Measurements from ENCODE around the gene MIB2. TPM values are rescaled to one million over a fixed set of nuclear protein-coding genes. Genes with fewer than 3 reads are reported as not detected.

MIB2 gene
- total RNA-seq, 1 experiment from 2014 or later: 32.4 TPM

DNA sequence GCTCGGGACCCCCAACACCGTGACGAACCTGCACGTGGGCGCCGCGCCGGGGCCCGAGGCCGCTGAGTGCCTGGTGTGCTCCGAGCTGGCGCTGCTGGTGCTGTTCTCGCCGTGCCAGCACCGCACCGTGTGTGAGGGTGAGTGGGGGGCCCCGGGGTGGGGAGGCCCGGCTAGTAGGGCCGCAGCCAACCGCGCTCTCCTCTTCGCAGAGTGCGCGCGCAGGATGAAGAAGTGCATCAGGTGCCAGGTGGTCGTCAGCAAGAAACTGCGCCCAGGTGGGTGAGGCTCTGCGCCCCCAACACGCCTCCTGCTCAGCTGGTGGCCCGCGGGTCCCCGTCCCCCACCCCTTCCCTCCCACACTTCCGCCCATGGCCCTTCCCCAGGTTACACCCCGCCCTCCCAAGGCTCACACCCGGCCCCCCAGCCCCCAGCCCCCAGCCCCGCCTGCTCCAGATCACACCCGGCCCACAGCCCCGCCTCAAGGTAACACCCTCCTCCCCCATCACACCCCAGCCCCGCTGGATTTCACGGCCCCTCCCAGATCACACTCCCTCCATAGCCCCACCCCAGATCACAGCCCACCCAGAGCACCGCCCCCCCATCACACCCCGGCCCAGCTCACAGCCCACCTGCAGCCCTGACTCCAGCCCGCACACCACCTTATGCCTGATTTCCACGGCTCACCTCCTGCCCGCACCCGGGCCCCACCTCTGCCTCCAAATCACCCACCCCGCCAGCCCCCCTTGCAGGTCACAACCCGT is 14.3 kb downstream of the MIB2 start:
- H3K27me3 Mint-ChIP-seq (ENCODE audit: insufficient read depth, unreplicated experiment): no peaks in the 10 kb centered on the region
- H3K4me1 Mint-ChIP-seq (ENCODE audit: low read depth, unreplicated experiment): no peaks in the 10 kb centered on the region
- no peaks in the 10 kb centered on the region for H3K9me3 ChIP-seq
- H3K36me3 Mint-ChIP-seq (ENCODE audit: insufficient read depth, unreplicated experiment): peaks cover 13% of the 10 kb centered on the region
- no peak overlapping the region for H3K4me3 ChIP-seq (ENCODE audit: low read depth, low read length)
- no TSS peak for BruUV-seq (replicated peaks)
- H3K9me3 Mint-ChIP-seq (ENCODE audit: unreplicated experiment): no peaks in the 10 kb centered on the region
- no peak for DNase-seq
- no peaks in the 10 kb centered on the region for H3K36me3 ChIP-seq (ENCODE audit: control insufficient read depth, insufficient read depth, low read length)
- CTCF ChIA-PET: no interaction called here
- no peak overlapping the region for H3K4me3 Mint-ChIP-seq (ENCODE audit: unreplicated experiment)
- TF ChIP-seq CTCF (IDR thresholded peaks at IDR 0.05; ENCODE audit: insufficient read depth in 1 of 2, low read depth in 1 of 2, low read length in 1 of 2, severe bottlenecking in 1 of 2, unreplicated experiment in 1 of 2): no peak
- H3K27ac Mint-ChIP-seq (ENCODE audit: unreplicated experiment): no peak overlapping the region
- no peaks in the 10 kb centered on the region for H3K4me1 ChIP-seq
- POLR2A ChIA-PET: no interaction called here
- no peaks in the 10 kb centered on the region for H3K27me3 ChIP-seq (replicated peaks; ENCODE audit: control insufficient read depth, insufficient read depth, low read length)
- intact Hi-C loops (cut with micrococcal nuclease; ENCODE audit: unreplicated experiment): no loop called here

GRCh38 chr1:1630191-1630964 is 15.1 kb downstream of the MIB2 start:
- TF ChIP-seq CTCF (IDR thresholded peaks at IDR 0.05; ENCODE audit: insufficient read depth in 1 of 2, low read depth in 1 of 2, low read length in 1 of 2, severe bottlenecking in 1 of 2, unreplicated experiment in 1 of 2): no peak
- H3K36me3 Mint-ChIP-seq (ENCODE audit: insufficient read depth, unreplicated experiment): peaks cover 6% of the 10 kb centered on the region
- H3K9me3 Mint-ChIP-seq (ENCODE audit: unreplicated experiment): no peaks in the 10 kb centered on the region
- no peaks in the 10 kb centered on the region for H3K36me3 ChIP-seq (ENCODE audit: control insufficient read depth, insufficient read depth, low read length)
- CTCF ChIA-PET: no interaction called here
- H3K9me3 ChIP-seq: no peaks in the 10 kb centered on the region
- BruUV-seq (replicated peaks): no TSS peak
- H3K27me3 Mint-ChIP-seq (ENCODE audit: insufficient read depth, unreplicated experiment): no peaks in the 10 kb centered on the region
- intact Hi-C loops (cut with micrococcal nuclease; ENCODE audit: unreplicated experiment): no loop called here
- H3K4me3 Mint-ChIP-seq (ENCODE audit: unreplicated experiment): no peak overlapping the region
- H3K27me3 ChIP-seq (replicated peaks; ENCODE audit: control insufficient read depth, insufficient read depth, low read length): no peaks in the 10 kb centered on the region
- no peak overlapping the region for H3K4me3 ChIP-seq (ENCODE audit: low read depth, low read length)
- no peaks in the 10 kb centered on the region for H3K4me1 Mint-ChIP-seq (ENCODE audit: low read depth, unreplicated experiment)
- DNase-seq: no peak
- no peak overlapping the region for H3K27ac Mint-ChIP-seq (ENCODE audit: unreplicated experiment)
- POLR2A ChIA-PET: no interaction called here
- no peaks in the 10 kb centered on the region for H3K4me1 ChIP-seq

DNA sequence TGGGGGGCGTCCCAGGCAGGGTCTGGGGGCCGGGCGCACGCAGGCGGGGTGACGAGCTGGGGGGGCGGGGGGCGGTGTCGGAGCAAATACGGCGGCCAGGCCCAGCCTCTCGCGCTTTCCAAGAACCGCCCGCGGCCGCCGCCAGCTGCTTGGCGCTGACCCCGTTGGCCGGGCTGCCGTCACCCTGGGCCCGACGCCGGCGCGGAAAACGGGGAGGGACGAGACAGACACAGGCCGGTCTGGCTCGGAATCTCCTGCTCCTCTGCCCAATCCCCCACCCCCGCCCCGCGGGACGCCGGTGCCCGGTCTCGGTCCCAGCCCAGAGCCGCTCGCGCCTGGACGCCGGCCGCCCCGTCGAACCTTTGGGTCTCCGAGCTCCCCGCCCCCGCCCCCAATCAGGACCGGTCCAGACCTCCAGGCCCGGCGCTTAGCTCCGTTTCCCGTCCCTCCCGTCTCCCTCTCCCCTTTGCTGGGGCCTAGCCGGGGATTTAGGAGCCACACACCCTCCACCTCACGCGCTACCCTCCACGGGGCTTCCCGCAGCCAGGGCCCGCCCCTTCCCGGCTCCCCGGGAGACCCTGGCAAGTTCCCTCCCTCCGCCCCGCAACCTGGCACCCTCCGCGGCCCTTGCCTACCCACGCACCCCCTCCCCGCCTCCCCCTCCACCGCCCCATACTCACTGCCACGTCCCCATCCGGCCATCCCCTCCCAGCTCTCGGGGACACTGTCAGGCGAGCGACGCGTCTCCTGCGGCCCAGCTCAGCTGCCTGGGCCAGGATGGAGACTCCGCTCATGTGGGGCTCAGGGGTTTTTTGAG is 15.9 kb downstream of the MIB2 start:
- H3K36me3 ChIP-seq (ENCODE audit: control insufficient read depth, insufficient read depth, low read length): no peaks in the 10 kb centered on the region
- Mint-ChIP-seq H3K4me1 (ENCODE audit: low read depth, unreplicated experiment) (no peaks in the 10 kb centered on the region), H3K4me3 (ENCODE audit: unreplicated experiment) (no peak overlapping the region), H3K27ac (ENCODE audit: unreplicated experiment) (no peak overlapping the region), H3K36me3 (ENCODE audit: insufficient read depth, unreplicated experiment) (peaks cover 6% of the 10 kb centered on the region), H3K27me3 (ENCODE audit: insufficient read depth, unreplicated experiment) (no peaks in the 10 kb centered on the region), H3K9me3 (ENCODE audit: unreplicated experiment) (no peaks in the 10 kb centered on the region)
- intact Hi-C loops (cut with micrococcal nuclease; ENCODE audit: unreplicated experiment): no loop called here
- no TSS peak for BruUV-seq (replicated peaks)
- no peak overlapping the region for H3K4me3 ChIP-seq (ENCODE audit: low read depth, low read length)
- no peak for TF ChIP-seq CTCF (IDR thresholded peaks at IDR 0.05; ENCODE audit: insufficient read depth in 1 of 2, low read depth in 1 of 2, low read length in 1 of 2, severe bottlenecking in 1 of 2, unreplicated experiment in 1 of 2)
- H3K27me3 ChIP-seq (replicated peaks; ENCODE audit: control insufficient read depth, insufficient read depth, low read length): no peaks in the 10 kb centered on the region
- no peaks in the 10 kb centered on the region for H3K4me1 ChIP-seq
- ChIA-PET CTCF (no interaction called here), POLR2A (no interaction called here)
- DNase-seq: no peak
- no peaks in the 10 kb centered on the region for H3K9me3 ChIP-seq

Measured in Caco-2 (cell line).